Activated CD8-positive, alpha-beta memory T cell treated with anti-CD3 and anti-CD28 coated beads for 24 hours (primary cell): ENCODE measurements around the gene TLN1.

Source experiments
- DNase-seq: peaks from one replicate; pipeline ENCODE4 v3.0.0-alpha.2; 2020

The TLN1 gene

GRCh38 chr9:35681341-35682002, 50.5 kb downstream of the TLN1 start:
- DNase-seq, result no peak

- no peak for DNase-seq
Observed at GRCh38 chr9:35680331-35681105, 51.5 kb downstream of the TLN1 start.

GRCh38 chr9:35679766-35680330, 52.1 kb downstream of the TLN1 start:
- no peak for DNase-seq

GRCh38 chr9:35679091-35679490, 52.9 kb downstream of the TLN1 start:
- no peak for DNase-seq

GRCh38 chr9:35675732-35676392, 56.1 kb downstream of the TLN1 start:
- DNase-seq, result peak; percentile 80

GRCh38 chr9:35675204-35675603, 56.8 kb downstream of the TLN1 start:
- no peak for DNase-seq

GRCh38 chr9:35674025-35674361, 58.0 kb downstream of the TLN1 start:
- DNase-seq, result no peak

- DNase-seq, result no peak
Observed at GRCh38 chr9:35673132-35674024, 58.6 kb downstream of the TLN1 start, which contains the start of gene CA9. Gene CA9, plus strand, starts transcription at chr9:35673928. Its CDS starts 32 bp downstream, at chr9:35673960.

- no peak for DNase-seq
Observed at GRCh38 chr9:35669331-35670145, 62.5 kb downstream of the TLN1 start.

- DNase-seq, result no peak
Observed at GRCh38 chr9:35667939-35668338, 64.1 kb downstream of the TLN1 start.

- no peak for DNase-seq
Observed at GRCh38 chr9:35666549-35666948, 65.4 kb downstream of the TLN1 start.

GRCh38 chr9:35666045-35666444, 66.0 kb downstream of the TLN1 start:
- no peak for DNase-seq

GRCh38 chr9:35665471-35665818, 66.5 kb downstream of the TLN1 start:
- no peak for DNase-seq

GRCh38 chr9:35664531-35665470, 67.2 kb downstream of the TLN1 start, which contains the start of gene ARHGEF39:
Gene ARHGEF39, minus strand, starts transcription at chr9:35665195. Its CDS starts 26 bp downstream, at chr9:35665169.
- peak; percentile 88 for DNase-seq

GRCh38 chr9:35662437-35662836, 69.6 kb downstream of the TLN1 start:
- DNase-seq, result no peak

- no peak for DNase-seq
Observed at GRCh38 chr9:35661756-35662350, 70.1 kb downstream of the TLN1 start.

GRCh38 chr9:35660966-35661415, 71.0 kb downstream of the TLN1 start:
- no peak for DNase-seq

GRCh38 chr9:35659340-35659739, 72.7 kb downstream of the TLN1 start:
- DNase-seq, result no peak

GRCh38 chr9:35658968-35659220, 73.1 kb downstream of the TLN1 start:
- DNase-seq, result no peak
